Natural killer cell (primary cell): ENCODE results near the gene COL23A1. TPM values are rescaled to one million over a fixed set of nuclear protein-coding genes. Genes with fewer than 3 reads are reported as not detected.

Source experiments
- ATAC-seq, 3 donors: fragments of 150-1000 bp in 2 of 3; fragments of 200-7000 bp in 1 of 3; cut with Tn5 transposase; 1 replicate in 1 of 3; 2 replicates in 2 of 3; pipeline ENCODE4 v1.10.0; 2021; ENCODE audit warnings: mild to moderate bottlenecking in 2 of 3, moderate library complexity in 2 of 3
- DNase-seq, 2 donors: peaks; one replicate each; pipeline versions ENCODE4 v3.0.0 to v3.0.0-alpha.2; 2013 to 2021; ENCODE audit warnings: mixed read lengths in 1 of 2
- H3K27ac ChIP-seq: one replicate; pipeline ENCODE4 v1.5.1; 2013; ENCODE audit warnings: mild to moderate bottlenecking, low read length
- H3K27me3 ChIP-seq: one replicate; pipeline ENCODE4 v1.6.1; 2013; ENCODE audit warnings: low read length; ENCODE audit not compliant: control insufficient read depth, insufficient read depth
- H3K36me3 ChIP-seq: one replicate; pipeline ENCODE4 v1.6.1; 2013; ENCODE audit warnings: low read length; ENCODE audit not compliant: control insufficient read depth, insufficient read depth
- H3K4me1 ChIP-seq: one replicate; pipeline ENCODE4 v1.6.1; 2013; ENCODE audit warnings: low read length; ENCODE audit not compliant: control insufficient read depth, insufficient read depth
- H3K4me3 ChIP-seq: one replicate; pipeline ENCODE4 v1.5.1; 2013; ENCODE audit warnings: low read length
- H3K9me3 ChIP-seq: one replicate; pipeline ENCODE4 v1.6.1; 2013; ENCODE audit warnings: low read length; ENCODE audit not compliant: control insufficient read depth, insufficient read depth
- H3K27ac Mint-ChIP-seq, 2 donors: one replicate each; pipeline ENCODE4 v1.8.0; 2022; ENCODE audit warnings: mild to moderate bottlenecking in 2 of 2, mixed read lengths in 2 of 2, moderate library complexity in 1 of 2
- H3K27me3 Mint-ChIP-seq, 2 donors: one replicate each; pipeline ENCODE4 v1.8.0; 2022; ENCODE audit warnings: low read depth in 2 of 2, mixed read lengths in 2 of 2
- H3K36me3 Mint-ChIP-seq: one replicate; pipeline ENCODE4 v1.8.0; 2022; ENCODE audit warnings: mixed read lengths
- H3K4me1 Mint-ChIP-seq, 2 donors: one replicate each; pipeline ENCODE4 v1.8.0; 2022; ENCODE audit warnings: mixed read lengths in 2 of 2
- H3K4me3 Mint-ChIP-seq: one replicate; pipeline ENCODE4 v1.8.0; 2022; ENCODE audit warnings: mild to moderate bottlenecking, moderate library complexity, mixed read lengths
- H3K9me3 Mint-ChIP-seq, 2 donors: one replicate each; pipeline ENCODE4 v1.8.0; 2022; ENCODE audit warnings: mixed read lengths in 2 of 2
- WGBS: methylation state at CpG from one replicate; pipeline ENCODE4 v1.1.7; 2013; ENCODE audit warnings: missing lambda C conversion rate; ENCODE audit not compliant: insufficient coverage; 5-methylcytosine and 5-hydroxymethylcytosine counted together
- intact Hi-C: fragments of 100-400 bp; cut with micrococcal nuclease; formaldehyde crosslinking; loops from one replicate; pipeline ENCODE4 v1.14.2; 2022
- total RNA-seq, 4 donors: library from RNA; stranded (reverse); fragments of 120-200 nt in 1 of 4; gene quantifications; one replicate each; pipeline versions ENCODE4 v1.2.3 to v1.2.4, GENCODE V29; 2013 to 2022
- TF ChIP-seq, protein P1 (sequence below): fragments of 200-600 bp; IDR thresholded peaks from one replicate; pipeline ENCODE4 v1.8.0; 2022; ENCODE audit warnings: antibody characterized with exemption

Gene COL23A1
- total RNA-seq, 3 donors from 2014 or later (not counting 1 experiment from before 2014, with no cell fraction given), result 0.15 TPM; not detected in 2

DNA sequence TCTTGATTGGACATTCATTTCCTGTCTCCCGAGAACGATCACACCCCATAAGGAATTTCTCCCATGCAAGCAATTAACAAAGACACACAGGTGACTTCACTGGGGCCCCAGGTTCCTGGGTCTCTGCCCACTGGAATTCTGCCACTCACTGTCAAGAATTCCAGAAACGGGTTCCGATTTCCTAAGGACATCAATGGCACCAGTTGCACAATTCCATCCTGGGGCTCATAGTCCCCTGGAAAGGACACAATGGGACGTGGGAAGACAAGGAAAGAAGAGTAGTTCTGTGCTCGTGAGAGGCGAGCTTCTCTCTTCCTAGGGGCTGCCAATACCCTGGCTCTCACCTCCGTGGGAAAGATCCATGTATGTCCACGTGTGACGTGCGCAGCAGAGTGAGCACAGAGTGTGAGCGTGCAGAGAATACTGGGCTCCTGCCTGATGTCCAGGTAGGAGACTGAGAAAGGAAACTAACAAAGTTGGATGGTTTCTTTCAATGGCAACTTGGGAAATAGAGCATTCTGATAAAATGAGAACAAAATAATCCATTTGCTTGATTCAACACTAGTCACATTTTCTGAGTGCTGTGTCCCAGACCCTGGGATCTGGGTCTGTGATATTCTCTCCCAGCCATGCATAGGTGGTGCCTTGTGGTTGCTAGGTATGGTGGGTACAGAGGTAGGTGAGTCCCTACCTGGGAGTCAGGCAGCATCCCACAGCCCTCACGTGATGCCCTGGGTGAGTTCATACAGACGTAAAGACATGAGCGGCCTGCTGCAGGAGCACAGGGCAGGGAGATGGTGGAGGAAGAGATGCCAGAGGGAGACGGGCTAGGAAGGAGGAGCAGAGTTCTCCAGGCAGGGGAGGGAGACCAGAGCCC lies 159.8 kb downstream of the COL23A1 start:
- no peak overlapping the region for H3K4me3 ChIP-seq
- peaks cover 0 to 4% of the 10 kb centered on the region in 2 donors for H3K27me3 Mint-ChIP-seq
- no peaks in the 10 kb centered on the region for H3K36me3 ChIP-seq
- H3K27me3 ChIP-seq, result no peaks in the 10 kb centered on the region
- no peaks in the 10 kb centered on the region for H3K36me3 Mint-ChIP-seq
- DNase-seq (no peak), ATAC-seq (no peak)
- H3K27ac ChIP-seq, result no peak overlapping the region
- H3K4me3 Mint-ChIP-seq, result no peak overlapping the region
- no peaks in the 10 kb centered on the region for H3K4me1 ChIP-seq
- no peaks in the 10 kb centered on the region for H3K9me3 ChIP-seq
- no peaks in the 10 kb centered on the region for H3K9me3 Mint-ChIP-seq
- 86% methylated on average over 16 of the region's 16 CpGs for WGBS
- TF ChIP-seq, protein P1, sequence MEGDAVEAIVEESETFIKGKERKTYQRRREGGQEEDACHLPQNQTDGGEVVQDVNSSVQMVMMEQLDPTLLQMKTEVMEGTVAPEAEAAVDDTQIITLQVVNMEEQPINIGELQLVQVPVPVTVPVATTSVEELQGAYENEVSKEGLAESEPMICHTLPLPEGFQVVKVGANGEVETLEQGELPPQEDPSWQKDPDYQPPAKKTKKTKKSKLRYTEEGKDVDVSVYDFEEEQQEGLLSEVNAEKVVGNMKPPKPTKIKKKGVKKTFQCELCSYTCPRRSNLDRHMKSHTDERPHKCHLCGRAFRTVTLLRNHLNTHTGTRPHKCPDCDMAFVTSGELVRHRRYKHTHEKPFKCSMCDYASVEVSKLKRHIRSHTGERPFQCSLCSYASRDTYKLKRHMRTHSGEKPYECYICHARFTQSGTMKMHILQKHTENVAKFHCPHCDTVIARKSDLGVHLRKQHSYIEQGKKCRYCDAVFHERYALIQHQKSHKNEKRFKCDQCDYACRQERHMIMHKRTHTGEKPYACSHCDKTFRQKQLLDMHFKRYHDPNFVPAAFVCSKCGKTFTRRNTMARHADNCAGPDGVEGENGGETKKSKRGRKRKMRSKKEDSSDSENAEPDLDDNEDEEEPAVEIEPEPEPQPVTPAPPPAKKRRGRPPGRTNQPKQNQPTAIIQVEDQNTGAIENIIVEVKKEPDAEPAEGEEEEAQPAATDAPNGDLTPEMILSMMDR, result no peak
- no peaks in the 10 kb centered on the region for H3K4me1 Mint-ChIP-seq
- no peak overlapping the region for H3K27ac Mint-ChIP-seq
- intact Hi-C loops, result no loop called here

DNA sequence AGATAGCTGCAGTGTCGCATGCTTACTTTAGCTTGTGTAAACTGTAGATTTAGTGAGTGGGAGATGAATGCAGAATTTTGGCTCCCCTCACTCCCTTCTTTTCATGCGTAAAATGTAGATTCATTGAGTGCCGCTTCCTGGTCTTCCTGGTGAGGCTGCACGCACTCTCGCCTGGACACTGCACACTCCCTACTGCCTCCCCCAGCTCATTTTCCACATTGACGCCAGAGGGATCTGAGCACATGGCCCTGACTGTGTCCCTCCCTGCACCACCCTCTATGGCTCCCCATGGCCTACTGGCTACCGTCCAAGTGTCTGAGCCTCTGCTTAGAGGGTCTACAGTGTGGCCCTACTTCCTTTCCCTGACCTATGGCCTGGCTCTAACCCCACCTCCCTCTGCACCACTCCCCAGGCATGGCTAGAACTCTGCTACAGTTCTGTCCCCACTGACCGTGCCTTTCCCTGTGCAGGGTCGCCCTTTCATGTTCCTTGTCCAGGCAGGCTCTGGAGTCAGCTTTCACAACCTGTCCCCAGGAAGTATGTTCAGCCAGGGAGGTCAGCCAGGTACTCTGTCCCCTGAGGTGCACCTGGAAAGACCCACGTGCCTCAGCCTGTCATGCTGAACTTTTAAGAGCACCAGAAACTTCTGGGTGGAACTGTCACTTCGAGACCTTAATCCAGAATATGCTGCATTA lies 160.6 kb downstream of the COL23A1 start:
- Mint-ChIP-seq H3K4me1 (no peaks in the 10 kb centered on the region), H3K27me3 (peaks cover 0 to 4% of the 10 kb centered on the region in 2 donors), H3K27ac (no peak overlapping the region), H3K9me3 (no peaks in the 10 kb centered on the region), H3K4me3 (no peak overlapping the region), H3K36me3 (no peaks in the 10 kb centered on the region)
- intact Hi-C loops, result no loop called here
- ATAC-seq (no peak), DNase-seq (no peak)
- TF ChIP-seq, protein P1, result no peak
- no peaks in the 10 kb centered on the region for H3K4me1 ChIP-seq
- H3K36me3 ChIP-seq, result no peaks in the 10 kb centered on the region
- H3K9me3 ChIP-seq, result no peaks in the 10 kb centered on the region
- H3K27ac ChIP-seq, result no peak overlapping the region
- 91% methylated on average over 10 of the region's 11 CpGs for WGBS
- no peaks in the 10 kb centered on the region for H3K27me3 ChIP-seq
- no peak overlapping the region for H3K4me3 ChIP-seq

DNA sequence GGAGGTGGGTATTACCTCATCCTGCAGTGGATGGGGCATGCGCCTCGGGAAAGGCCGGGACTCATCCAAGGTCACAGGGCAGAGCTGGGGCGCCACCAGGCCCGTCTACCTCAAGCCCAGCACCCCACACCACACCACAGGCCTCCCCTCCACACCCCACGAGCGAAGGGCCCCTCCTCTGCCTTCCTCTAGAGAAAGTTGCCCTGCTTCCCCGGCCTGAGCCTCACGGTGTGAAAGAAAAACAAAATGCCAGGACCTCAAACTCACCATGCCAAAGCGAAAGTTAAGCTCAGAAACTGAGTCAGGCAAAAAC lies 161.1 kb downstream of the COL23A1 start:
- ATAC-seq (no peak), DNase-seq (no peak)

More for the DNA sequence above, 161.1 kb downstream of the COL23A1 start:
- no peak overlapping the region for H3K27ac Mint-ChIP-seq
- intact Hi-C loops, result no loop called here
- Histone ChIP-seq H3K36me3 (no peaks in the 10 kb centered on the region), H3K27me3 (no peaks in the 10 kb centered on the region), H3K27ac (no peak overlapping the region), H3K4me3 (no peak overlapping the region), H3K4me1 (no peaks in the 10 kb centered on the region), H3K9me3 (no peaks in the 10 kb centered on the region)
- no peaks in the 10 kb centered on the region for H3K36me3 Mint-ChIP-seq
- no peak overlapping the region for H3K4me3 Mint-ChIP-seq
- TF ChIP-seq, protein P1, result no peak
- no peaks in the 10 kb centered on the region for H3K4me1 Mint-ChIP-seq
- H3K27me3 Mint-ChIP-seq, result peaks cover 0 to 4% of the 10 kb centered on the region in 2 donors
- 79% methylated on average over 10 of the region's 10 CpGs for WGBS
- H3K9me3 Mint-ChIP-seq, result no peaks in the 10 kb centered on the region
